Measurements from ENCODE around the gene UGT2A1. TPM values are rescaled to one million over a fixed set of nuclear protein-coding genes. Genes with fewer than 3 reads are reported as not detected.

The UGT2A1 gene
- total RNA-seq, 4 donors from 2014 or later = 0.52 to 1.9 (median 1.2) TPM

- intact Hi-C loops (cut with DNase I; ENCODE audit: low total_unique reads) = no loop called here
- 70 to 71% methylated on average over 2 of the region's 2 CpGs for WGBS, 2 donors
- no peak for TF ChIP-seq CTCF (IDR thresholded peaks at IDR 0.05)
- TF ChIP-seq POLR2A (IDR thresholded peaks at IDR 0.05) = no peak
- DNase-seq (ENCODE audit: low spot score in 2 of 2) = no peak
- H3K4me3 ChIP-seq (ENCODE audit: low read depth, poor library complexity, severe bottlenecking) = no peak overlapping the region
Measured at GRCh38 chr4:69583543-69583942, 69.5 kb downstream of the UGT2A1 start.

- no peak overlapping the region for H3K4me3 ChIP-seq (ENCODE audit: low read depth, poor library complexity, severe bottlenecking)
- intact Hi-C loops (cut with DNase I; ENCODE audit: low total_unique reads) = no loop called here
- WGBS, 2 donors = 89 to 91% methylated on average over 1 of the region's 1 CpG
- TF ChIP-seq POLR2A (IDR thresholded peaks at IDR 0.05) (no peak), CTCF (IDR thresholded peaks at IDR 0.05) (no peak)
- no peak for DNase-seq (ENCODE audit: low spot score in 2 of 2)
Measured at GRCh38 chr4:69577245-69577644, 75.8 kb downstream of the UGT2A1 start.

- no peak overlapping the region for H3K4me3 ChIP-seq (ENCODE audit: low read depth, poor library complexity, severe bottlenecking)
Measured at GRCh38 chr4:69576251-69576877, 76.7 kb downstream of the UGT2A1 start.

GRCh38 chr4:69568787-69569186, 84.3 kb downstream of the UGT2A1 start:
- DNase-seq (ENCODE audit: low spot score in 2 of 2) = no peak
- WGBS, 2 donors = 91 to 95% methylated on average over 1 of the region's 1 CpG
- no peak for TF ChIP-seq POLR2A (IDR thresholded peaks at IDR 0.05)
- no peak for TF ChIP-seq CTCF (IDR thresholded peaks at IDR 0.05)
- H3K4me3 ChIP-seq (ENCODE audit: low read depth, poor library complexity, severe bottlenecking) = no peak overlapping the region
- intact Hi-C loops (cut with DNase I; ENCODE audit: low total_unique reads) = no loop called here

More at GRCh38 chr4:69576251-69576877, 76.7 kb downstream of the UGT2A1 start:
- 96 to 97% methylated on average over 21 to 24 of the region's 24 CpGs for WGBS, 2 donors
- no peak for DNase-seq (ENCODE audit: low spot score in 2 of 2)
- no peak for TF ChIP-seq POLR2A (IDR thresholded peaks at IDR 0.05)
- no peak for TF ChIP-seq CTCF (IDR thresholded peaks at IDR 0.05)
- intact Hi-C loops (cut with DNase I; ENCODE audit: low total_unique reads) = no loop called here

GRCh38 chr4:69563424-69563823, 89.6 kb downstream of the UGT2A1 start:
- no peak for TF ChIP-seq POLR2A (IDR thresholded peaks at IDR 0.05)
- TF ChIP-seq CTCF (IDR thresholded peaks at IDR 0.05) = no peak
- 52 to 74% methylated on average over 2 of the region's 2 CpGs for WGBS, 2 donors
- intact Hi-C loops (cut with DNase I; ENCODE audit: low total_unique reads) = no loop called here
- no peak overlapping the region for H3K4me3 ChIP-seq (ENCODE audit: low read depth, poor library complexity, severe bottlenecking)
- no peak for DNase-seq (ENCODE audit: low spot score in 2 of 2)

- WGBS, 2 donors = 67 to 84% methylated on average over 2 of the region's 2 CpGs
- DNase-seq (ENCODE audit: low spot score in 2 of 2) = no peak
- no peak overlapping the region for H3K4me3 ChIP-seq (ENCODE audit: low read depth, poor library complexity, severe bottlenecking)
- TF ChIP-seq CTCF (IDR thresholded peaks at IDR 0.05) (no peak), POLR2A (IDR thresholded peaks at IDR 0.05) (no peak)
- intact Hi-C loops (cut with DNase I; ENCODE audit: low total_unique reads) = no loop called here
Measured at GRCh38 chr4:69549651-69550050, 103.4 kb downstream of the UGT2A1 start.
